Mesothelial cell of epicardium (in vitro differentiated cells): ENCODE results near the gene NUP93. TPM values are rescaled to one million over a fixed set of nuclear protein-coding genes. Genes with fewer than 3 reads are reported as not detected.

ENCODE experiments used
- DNase-seq, 2 experiments: peaks; one replicate each; pipeline ENCODE4 v3.0.0; 2021; ENCODE audit warnings: low spot score in 2 of 2; ENCODE audit not compliant: unreplicated experiment in 2 of 2
- H3K27ac Mint-ChIP-seq: 2 replicates; pipeline ENCODE4 v1.8.0; 2021; ENCODE audit warnings: mixed read lengths
- H3K27me3 Mint-ChIP-seq: 2 replicates; pipeline ENCODE4 v1.8.0; 2021; ENCODE audit warnings: low read depth, mixed read lengths
- H3K36me3 Mint-ChIP-seq: 2 replicates; pipeline ENCODE4 v1.8.0; 2021; ENCODE audit warnings: mixed read lengths
- H3K4me1 Mint-ChIP-seq: 2 replicates; pipeline ENCODE4 v1.8.0; 2021; ENCODE audit warnings: mixed read lengths
- H3K4me3 Mint-ChIP-seq: 2 replicates; pipeline ENCODE4 v1.8.0; 2021; ENCODE audit warnings: mild to moderate bottlenecking, moderate library complexity, mixed read lengths
- H3K9me3 Mint-ChIP-seq: 2 replicates; pipeline ENCODE4 v1.8.0; 2021; ENCODE audit warnings: mixed read lengths
- CTCF ChIP-seq: fragments of 200-600 bp; sonication (generic); IDR thresholded peaks from one replicate; pipeline ENCODE4 v1.5.0; 2021; ENCODE audit warnings: antibody characterized with exemption; ENCODE audit not compliant: unreplicated experiment
- total RNA-seq: library from RNA; stranded (reverse); gene quantifications from 3 replicates; pipeline ENCODE4 v1.2.1, GENCODE V29; 2021

Gene NUP93
- total RNA-seq, 1 donor from 2014 or later, result 74.6 TPM

GRCh38 chr16:56855946-56856345, 126.0 kb downstream of the NUP93 start:
- Mint-ChIP-seq H3K4me1 (peaks cover 15% of the 10 kb centered on the region), H3K4me3 (no peak overlapping the region), H3K9me3 (no peaks in the 10 kb centered on the region), H3K27ac (no peak overlapping the region), H3K27me3 (no peaks in the 10 kb centered on the region), H3K36me3 (no peaks in the 10 kb centered on the region)
- TF ChIP-seq CTCF, result no peak
- no peak for DNase-seq

GRCh38 chr16:56856876-56857447, 127.0 kb downstream of the NUP93 start:
- Mint-ChIP-seq H3K27me3 (no peaks in the 10 kb centered on the region), H3K36me3 (no peaks in the 10 kb centered on the region), H3K9me3 (no peaks in the 10 kb centered on the region), H3K4me1 (peaks cover 25% of the 10 kb centered on the region), H3K27ac (no peak overlapping the region), H3K4me3 (no peak overlapping the region)
- no peak for TF ChIP-seq CTCF
- no peak for DNase-seq

GRCh38 chr16:56858374-56858773, 128.4 kb downstream of the NUP93 start:
- H3K27ac Mint-ChIP-seq, result no peak overlapping the region
- no peaks in the 10 kb centered on the region for H3K36me3 Mint-ChIP-seq
- H3K4me1 Mint-ChIP-seq, result peaks cover 26% of the 10 kb centered on the region
- TF ChIP-seq CTCF, result no peak
- DNase-seq, result no peak
- no peak overlapping the region for H3K4me3 Mint-ChIP-seq
- H3K9me3 Mint-ChIP-seq, result no peaks in the 10 kb centered on the region
- H3K27me3 Mint-ChIP-seq, result no peaks in the 10 kb centered on the region

GRCh38 chr16:56859636-56860035, 129.7 kb downstream of the NUP93 start:
- no peak overlapping the region for H3K4me3 Mint-ChIP-seq

GRCh38 chr16:56860226-56861020, 130.5 kb downstream of the NUP93 start:
- H3K4me3 Mint-ChIP-seq, result no peak overlapping the region
- peaks cover 36% of the 10 kb centered on the region for H3K4me1 Mint-ChIP-seq
- no peaks in the 10 kb centered on the region for H3K27me3 Mint-ChIP-seq
- H3K27ac Mint-ChIP-seq, result peak overlapping the region; percentile 68
- no peaks in the 10 kb centered on the region for H3K36me3 Mint-ChIP-seq
- H3K9me3 Mint-ChIP-seq, result no peaks in the 10 kb centered on the region
- DNase-seq, result no peak
- TF ChIP-seq CTCF, result no peak

More at GRCh38 chr16:56859636-56860035, 129.7 kb downstream of the NUP93 start:
- Mint-ChIP-seq H3K36me3 (no peaks in the 10 kb centered on the region), H3K9me3 (no peaks in the 10 kb centered on the region), H3K27ac (no peak overlapping the region), H3K4me1 (peaks cover 28% of the 10 kb centered on the region), H3K27me3 (no peaks in the 10 kb centered on the region)
- no peak for DNase-seq
- no peak for TF ChIP-seq CTCF
